ENCODE results near the gene MGMT. TPM values are rescaled to one million over a fixed set of nuclear protein-coding genes. Genes with fewer than 3 reads are reported as not detected.

MGMT gene
- total and polyA plus RNA-seq, 2 of the 4 experiments (the other 2 are of a cell fraction), result 11.5 to 17.8 TPM

GRCh38 chr10:129476431-129476830 is 9.4 kb downstream of the MGMT start:
- Histone ChIP-seq H2BK15ac (ENCODE audit: low read depth, low read length) (no peak overlapping the region), H4K5ac (ENCODE audit: low read depth, low read length) (no peak overlapping the region), H3K27ac (ENCODE audit: insufficient read depth, low read length) (no peak overlapping the region), H3K79me1 (ENCODE audit: low read depth in 1 of 2, low read length in 2 of 2) (peaks cover 0 to 11% of the 10 kb centered on the region in 2 experiments; a peak in 1 of 4 replicates), H3K4me1 (ENCODE audit: control insufficient read depth, insufficient read depth, low read length) (no peaks in the 10 kb centered on the region), H2AK9ac (replicated peaks; ENCODE audit: low read depth, low read length, poor library complexity) (no peak overlapping the region), H4K20me1 (ENCODE audit: insufficient read depth, low read length) (no peaks in the 10 kb centered on the region), H3K4me3 (ENCODE audit: insufficient read depth, low read depth, low read length) (no peak overlapping the region), H3K4me2 (ENCODE audit: low read depth, low read length) (no peak overlapping the region), H2BK20ac (ENCODE audit: low read depth, low read length) (no peak overlapping the region), H3K27me3 (ENCODE audit: control insufficient read depth, insufficient read depth, low read length) (no peaks in the 10 kb centered on the region), H2AK5ac (ENCODE audit: low read depth, low read length) (no peak overlapping the region), H3K23ac (ENCODE audit: low read depth, low read length) (no peak overlapping the region), H3K9me1 (ENCODE audit: insufficient read depth, low read length) (no peaks in the 10 kb centered on the region), H2BK120ac (ENCODE audit: low read depth, low read length) (no peak overlapping the region), H3K18ac (ENCODE audit: low read depth, low read length) (no peak overlapping the region), H3K9me3 (ENCODE audit: control insufficient read depth, insufficient read depth, low read length) (peaks cover 3% of the 10 kb centered on the region; the same call in 1 of the 2 replicates), H4K8ac (ENCODE audit: low read depth in 2 of 2, low read length in 2 of 2) (no peak overlapping the region), H2AFZ (replicated peaks; ENCODE audit: low read length, poor library complexity) (no peak overlapping the region), H3K4ac (ENCODE audit: low read depth, low read length) (no peak overlapping the region), H3K9ac (ENCODE audit: low read depth, low read length) (no peak overlapping the region), H2BK5ac (ENCODE audit: low read depth, low read length, poor library complexity, severe bottlenecking) (no peak overlapping the region), H3K56ac (ENCODE audit: extremely low read depth, insufficient read depth, low read length) (no peak overlapping the region), H4K91ac (ENCODE audit: insufficient read depth, low read depth, low read length) (no peak overlapping the region), H3K14ac (replicated peaks; ENCODE audit: low read depth, low read length) (no peak overlapping the region), H3K36me3 (ENCODE audit: control insufficient read depth, insufficient read depth, low read length) (peaks cover 5% of the 10 kb centered on the region; the same call in 1 of the 2 replicates)
- no TSS peak for BruUV-seq (replicated peaks)
- no peak for ATAC-seq (ENCODE audit: low read depth)
- dilution Hi-C loops (cut with HindIII; ENCODE audit: low sequenced_read_pairs, unreplicated experiment) (no loop called here), in situ Hi-C loops (cut with MboI; ENCODE audit: low sequenced_read_pairs) (no loop called here), intact Hi-C loops (cut with micrococcal nuclease) (no loop called here)
- POLR2A ChIA-PET (ENCODE audit: unreplicated experiment), result no interaction called here
- TF ChIP-seq SMC3 (IDR thresholded peaks at IDR 0.05; ENCODE audit: low read depth, low read length) (no peak), CEBPB (IDR thresholded peaks at IDR 0.05; ENCODE audit: low read depth, low read length) (no peak), CHD1 (IDR thresholded peaks at IDR 0.05; ENCODE audit: low read depth, low read length) (no peak), USF2 (IDR thresholded peaks at IDR 0.05; ENCODE audit: low read depth, low read length) (no peak), NFE2L2 (IDR thresholded peaks at IDR 0.05; ENCODE audit: low read depth, low read length) (no peak), POLR2A (IDR thresholded peaks at IDR 0.05; ENCODE audit: low read depth, low read length) (no peak), RCOR1 (IDR thresholded peaks at IDR 0.05; ENCODE audit: insufficient replicate concordance, low read length) (no peak), CTCF (conservative IDR thresholded peaks at IDR 0.05; ENCODE audit: low read depth, low read length) (no peak), FOS (IDR thresholded peaks at IDR 0.05; ENCODE audit: low read depth, low read length) (no peak), MXI1 (IDR thresholded peaks at IDR 0.05; ENCODE audit: borderline replicate concordance, low read depth, low read length) (no peak), RFX5 (IDR thresholded peaks at IDR 0.05; ENCODE audit: low read depth, low read length) (no peak), RAD21 (IDR thresholded peaks at IDR 0.05; ENCODE audit: low read length) (no peak), BHLHE40 (IDR thresholded peaks at IDR 0.05; ENCODE audit: low read depth, low read length) (no peak)
- CTCF ChIA-PET, result no interaction called here
- DNase-seq, result no peak
- WGBS, 2 experiments (ENCODE audit: extremely low coverage in 2 of 2, insufficient read length in 1 of 2), result 100% methylated on average over 1 of the region's 8 CpGs; no CpG with 5 or more reads in 1 of the 2 experiments

All from IMR-90 (cell line).